Loucy (cell line): ENCODE results near the gene RXRA.

ENCODE experiments used
- EZH2phosphoT487 ChIP-seq: fragments of 200-600 bp; IDR thresholded peaks from 2 replicates; pipeline ENCODE4 v1.6.1; 2018; ENCODE audit warnings: antibody characterized with exemption, mild to moderate bottlenecking, moderate library complexity, borderline replicate concordance
- TF ChIP-seq, protein P1 (sequence below): fragments of 200-600 bp; sonication (generic); conservative IDR thresholded peaks from 2 replicates; pipeline ENCODE4 v1.5.1; 2014; ENCODE audit warnings: mild to moderate bottlenecking, antibody characterized with exemption, low read length

DNA sequence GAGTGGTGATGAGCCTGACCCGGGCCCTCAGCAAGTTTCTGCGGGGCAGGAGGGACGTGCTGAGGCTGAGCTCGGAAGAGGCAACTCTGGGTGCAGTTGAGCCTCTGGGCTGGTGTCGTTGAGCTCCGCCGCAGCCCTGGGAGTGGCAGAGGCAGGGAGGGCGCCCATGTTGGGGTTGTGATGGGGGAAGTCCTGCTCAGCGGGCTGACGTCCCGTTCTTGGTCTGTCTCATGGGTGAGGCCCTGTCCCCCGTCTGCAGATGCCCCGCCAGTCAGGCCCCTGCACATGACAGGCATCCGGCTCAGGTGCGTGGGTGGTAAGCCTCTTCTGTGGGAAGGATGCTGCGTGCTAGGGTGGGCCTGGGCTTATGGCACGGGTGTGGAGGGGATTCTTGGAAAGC is 64.3 kb downstream of the RXRA start:
- TF ChIP-seq, protein P1, sequence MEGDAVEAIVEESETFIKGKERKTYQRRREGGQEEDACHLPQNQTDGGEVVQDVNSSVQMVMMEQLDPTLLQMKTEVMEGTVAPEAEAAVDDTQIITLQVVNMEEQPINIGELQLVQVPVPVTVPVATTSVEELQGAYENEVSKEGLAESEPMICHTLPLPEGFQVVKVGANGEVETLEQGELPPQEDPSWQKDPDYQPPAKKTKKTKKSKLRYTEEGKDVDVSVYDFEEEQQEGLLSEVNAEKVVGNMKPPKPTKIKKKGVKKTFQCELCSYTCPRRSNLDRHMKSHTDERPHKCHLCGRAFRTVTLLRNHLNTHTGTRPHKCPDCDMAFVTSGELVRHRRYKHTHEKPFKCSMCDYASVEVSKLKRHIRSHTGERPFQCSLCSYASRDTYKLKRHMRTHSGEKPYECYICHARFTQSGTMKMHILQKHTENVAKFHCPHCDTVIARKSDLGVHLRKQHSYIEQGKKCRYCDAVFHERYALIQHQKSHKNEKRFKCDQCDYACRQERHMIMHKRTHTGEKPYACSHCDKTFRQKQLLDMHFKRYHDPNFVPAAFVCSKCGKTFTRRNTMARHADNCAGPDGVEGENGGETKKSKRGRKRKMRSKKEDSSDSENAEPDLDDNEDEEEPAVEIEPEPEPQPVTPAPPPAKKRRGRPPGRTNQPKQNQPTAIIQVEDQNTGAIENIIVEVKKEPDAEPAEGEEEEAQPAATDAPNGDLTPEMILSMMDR, result no peak
- TF ChIP-seq EZH2phosphoT487, result no peak
